Measurements from ENCODE around the gene ZC3H6.

- TF ChIP-seq, protein P1, sequence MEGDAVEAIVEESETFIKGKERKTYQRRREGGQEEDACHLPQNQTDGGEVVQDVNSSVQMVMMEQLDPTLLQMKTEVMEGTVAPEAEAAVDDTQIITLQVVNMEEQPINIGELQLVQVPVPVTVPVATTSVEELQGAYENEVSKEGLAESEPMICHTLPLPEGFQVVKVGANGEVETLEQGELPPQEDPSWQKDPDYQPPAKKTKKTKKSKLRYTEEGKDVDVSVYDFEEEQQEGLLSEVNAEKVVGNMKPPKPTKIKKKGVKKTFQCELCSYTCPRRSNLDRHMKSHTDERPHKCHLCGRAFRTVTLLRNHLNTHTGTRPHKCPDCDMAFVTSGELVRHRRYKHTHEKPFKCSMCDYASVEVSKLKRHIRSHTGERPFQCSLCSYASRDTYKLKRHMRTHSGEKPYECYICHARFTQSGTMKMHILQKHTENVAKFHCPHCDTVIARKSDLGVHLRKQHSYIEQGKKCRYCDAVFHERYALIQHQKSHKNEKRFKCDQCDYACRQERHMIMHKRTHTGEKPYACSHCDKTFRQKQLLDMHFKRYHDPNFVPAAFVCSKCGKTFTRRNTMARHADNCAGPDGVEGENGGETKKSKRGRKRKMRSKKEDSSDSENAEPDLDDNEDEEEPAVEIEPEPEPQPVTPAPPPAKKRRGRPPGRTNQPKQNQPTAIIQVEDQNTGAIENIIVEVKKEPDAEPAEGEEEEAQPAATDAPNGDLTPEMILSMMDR (tag by site-specific recombination; IDR thresholded peaks at IDR 0.05): no peak
- TF ChIP-seq, protein P2, sequence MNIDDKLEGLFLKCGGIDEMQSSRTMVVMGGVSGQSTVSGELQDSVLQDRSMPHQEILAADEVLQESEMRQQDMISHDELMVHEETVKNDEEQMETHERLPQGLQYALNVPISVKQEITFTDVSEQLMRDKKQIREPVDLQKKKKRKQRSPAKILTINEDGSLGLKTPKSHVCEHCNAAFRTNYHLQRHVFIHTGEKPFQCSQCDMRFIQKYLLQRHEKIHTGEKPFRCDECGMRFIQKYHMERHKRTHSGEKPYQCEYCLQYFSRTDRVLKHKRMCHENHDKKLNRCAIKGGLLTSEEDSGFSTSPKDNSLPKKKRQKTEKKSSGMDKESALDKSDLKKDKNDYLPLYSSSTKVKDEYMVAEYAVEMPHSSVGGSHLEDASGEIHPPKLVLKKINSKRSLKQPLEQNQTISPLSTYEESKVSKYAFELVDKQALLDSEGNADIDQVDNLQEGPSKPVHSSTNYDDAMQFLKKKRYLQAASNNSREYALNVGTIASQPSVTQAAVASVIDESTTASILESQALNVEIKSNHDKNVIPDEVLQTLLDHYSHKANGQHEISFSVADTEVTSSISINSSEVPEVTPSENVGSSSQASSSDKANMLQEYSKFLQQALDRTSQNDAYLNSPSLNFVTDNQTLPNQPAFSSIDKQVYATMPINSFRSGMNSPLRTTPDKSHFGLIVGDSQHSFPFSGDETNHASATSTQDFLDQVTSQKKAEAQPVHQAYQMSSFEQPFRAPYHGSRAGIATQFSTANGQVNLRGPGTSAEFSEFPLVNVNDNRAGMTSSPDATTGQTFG (tag by site-specific recombination; IDR thresholded peaks at IDR 0.05; ENCODE audit: borderline replicate concordance): no peak
- no peak for TF ChIP-seq HOXA7 (CRISPR knock-in tag; IDR thresholded peaks at IDR 0.05; ENCODE audit: borderline replicate concordance)
- TF ChIP-seq ZNF529 (tag by site-specific recombination; IDR thresholded peaks at IDR 0.05; ENCODE audit: insufficient replicate concordance): no peak
These were observed 56.8 kb downstream of the ZC3H6 start for GRCh38 chr2:112332123-112332696.

Measured in HEK293 (cell line).